Ovary (tissue), 3 donors: ENCODE measurements around the gene TNS1.

Experiments used
- EP300 ChIP-seq: sonication (generic); formaldehyde crosslinking; IDR thresholded peaks from one replicate; pipeline ENCODE4 v1.6.1; 2017; ENCODE audit warnings: antibody characterized with exemption
- POLR2A ChIP-seq: fragments of 450-650 bp; IDR thresholded peaks from one replicate; pipeline ENCODE4 v1.6.1; 2017; ENCODE audit warnings: antibody characterized with exemption, mild to moderate bottlenecking, moderate library complexity
- TF ChIP-seq, protein P1 (sequence below), 3 donors: fragments of 450-650 bp in 2 of 3; fragments of 200-600 bp in 1 of 3; IDR thresholded peaks; one replicate each; pipeline versions ENCODE4 v1.5.1 to v1.8.0; 2016 to 2022; ENCODE audit warnings: antibody characterized with exemption in 3 of 3, mild to moderate bottlenecking in 1 of 3
- donor health status: DM: no; HTN: no; CAD: no.

DNA sequence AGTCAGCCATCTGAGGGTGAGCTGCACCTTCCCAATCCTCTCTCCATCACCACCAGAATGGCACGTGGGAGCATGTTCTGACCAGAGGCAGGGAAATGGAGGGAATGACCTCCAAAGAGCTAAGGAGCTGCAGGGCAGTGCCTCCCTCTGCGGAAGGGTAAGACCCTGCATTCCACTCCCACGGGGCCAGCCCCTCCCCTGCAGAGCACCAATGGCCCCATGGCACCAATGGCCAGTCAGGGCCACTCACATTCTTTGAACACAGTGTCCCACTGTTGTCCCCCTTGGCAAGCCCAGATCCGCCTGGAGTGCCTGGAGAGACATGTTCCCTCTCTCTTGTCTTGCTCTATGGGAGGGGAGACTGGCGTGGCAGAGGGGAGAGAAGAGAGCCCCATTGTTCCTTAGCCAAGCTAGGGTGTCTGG is 164.4 kb downstream of the TNS1 start:
- TF ChIP-seq, protein P1, sequence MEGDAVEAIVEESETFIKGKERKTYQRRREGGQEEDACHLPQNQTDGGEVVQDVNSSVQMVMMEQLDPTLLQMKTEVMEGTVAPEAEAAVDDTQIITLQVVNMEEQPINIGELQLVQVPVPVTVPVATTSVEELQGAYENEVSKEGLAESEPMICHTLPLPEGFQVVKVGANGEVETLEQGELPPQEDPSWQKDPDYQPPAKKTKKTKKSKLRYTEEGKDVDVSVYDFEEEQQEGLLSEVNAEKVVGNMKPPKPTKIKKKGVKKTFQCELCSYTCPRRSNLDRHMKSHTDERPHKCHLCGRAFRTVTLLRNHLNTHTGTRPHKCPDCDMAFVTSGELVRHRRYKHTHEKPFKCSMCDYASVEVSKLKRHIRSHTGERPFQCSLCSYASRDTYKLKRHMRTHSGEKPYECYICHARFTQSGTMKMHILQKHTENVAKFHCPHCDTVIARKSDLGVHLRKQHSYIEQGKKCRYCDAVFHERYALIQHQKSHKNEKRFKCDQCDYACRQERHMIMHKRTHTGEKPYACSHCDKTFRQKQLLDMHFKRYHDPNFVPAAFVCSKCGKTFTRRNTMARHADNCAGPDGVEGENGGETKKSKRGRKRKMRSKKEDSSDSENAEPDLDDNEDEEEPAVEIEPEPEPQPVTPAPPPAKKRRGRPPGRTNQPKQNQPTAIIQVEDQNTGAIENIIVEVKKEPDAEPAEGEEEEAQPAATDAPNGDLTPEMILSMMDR (IDR thresholded peaks at IDR 0.05), result no peak
- TF ChIP-seq POLR2A (no peak), EP300 (no peak)
